Trophoblast cell (in vitro differentiated cells and primary cell): ENCODE data around the gene CORO2B.

Experiments used
- DNase-seq, 2 donors: peaks; one replicate each; pipeline ENCODE4 v3.0.0-alpha.2; 2016
- H2AFZ ChIP-seq: 2 replicates; pipeline ENCODE4 v1.6.1; 2013; ENCODE audit warnings: low read length, moderate library complexity, mild to moderate bottlenecking; ENCODE audit not compliant: insufficient read depth, poor library complexity
- H2AK5ac ChIP-seq: 2 replicates; pipeline ENCODE4 v1.6.1; 2013; ENCODE audit warnings: mild to moderate bottlenecking, low read length
- H2BK120ac ChIP-seq: 2 replicates; pipeline ENCODE4 v1.6.1; 2013; ENCODE audit warnings: low read length, mild to moderate bottlenecking, moderate library complexity; ENCODE audit not compliant: insufficient read depth, poor library complexity
- H2BK12ac ChIP-seq: 2 replicates; pipeline ENCODE4 v1.6.1; 2013; ENCODE audit warnings: mild to moderate bottlenecking, low read length, moderate library complexity
- H2BK5ac ChIP-seq: 2 replicates; pipeline ENCODE4 v1.6.1; 2013; ENCODE audit warnings: low read length, low read depth, moderate library complexity, mild to moderate bottlenecking; ENCODE audit not compliant: poor library complexity
- H3K14ac ChIP-seq: 2 replicates; pipeline ENCODE4 v1.6.1; 2013; ENCODE audit warnings: mild to moderate bottlenecking, low read length
- H3K18ac ChIP-seq: 2 replicates; pipeline ENCODE4 v1.6.1; 2013; ENCODE audit warnings: mild to moderate bottlenecking, low read length
- H3K23ac ChIP-seq: 2 replicates; pipeline ENCODE4 v1.6.1; 2013; ENCODE audit warnings: low read length
- H3K27ac ChIP-seq: 2 replicates; pipeline ENCODE4 v1.5.1; 2013; ENCODE audit warnings: low read depth, mild to moderate bottlenecking, inconsistent platforms, low read length, moderate library complexity
- H3K27me3 ChIP-seq: 2 replicates; pipeline ENCODE4 v1.6.1; 2013; ENCODE audit warnings: inconsistent platforms, mild to moderate bottlenecking, low read length, moderate library complexity; ENCODE audit not compliant: insufficient read depth
- H3K36me3 ChIP-seq, 2 experiments: 1 replicate in 1 of 2; 2 replicates in 1 of 2; pipeline ENCODE4 v1.6.1; 2013; ENCODE audit warnings: low read length in 2 of 2, mild to moderate bottlenecking in 2 of 2, moderate library complexity in 1 of 2; ENCODE audit not compliant: insufficient read depth in 2 of 2, control insufficient read depth in 1 of 2
- H3K4ac ChIP-seq: 2 replicates; pipeline ENCODE4 v1.6.1; 2013; ENCODE audit warnings: low read depth, mild to moderate bottlenecking, low read length, moderate library complexity
- H3K4me1 ChIP-seq, 2 experiments: 1 replicate in 1 of 2; 2 replicates in 1 of 2; pipeline ENCODE4 v1.6.1; 2013; ENCODE audit warnings: low read length in 2 of 2, mild to moderate bottlenecking in 2 of 2, moderate library complexity in 1 of 2; ENCODE audit not compliant: insufficient read depth in 2 of 2, control insufficient read depth in 1 of 2
- H3K4me2 ChIP-seq: 2 replicates; pipeline ENCODE4 v1.6.1; 2013; ENCODE audit warnings: inconsistent platforms, mild to moderate bottlenecking, low read length, moderate library complexity
- H3K4me3 ChIP-seq: 2 replicates; pipeline ENCODE4 v1.5.1; 2013; ENCODE audit warnings: mild to moderate bottlenecking, low read depth, low read length, inconsistent platforms
- H3K79me1 ChIP-seq: one replicate; pipeline ENCODE4 v1.6.1; 2013; ENCODE audit warnings: low read length
- H3K79me2 ChIP-seq: 2 replicates; pipeline ENCODE4 v1.6.1; 2013; ENCODE audit warnings: low read length, mild to moderate bottlenecking; ENCODE audit not compliant: control insufficient read depth, insufficient read depth, poor library complexity
- H3K9ac ChIP-seq: 2 replicates; pipeline ENCODE4 v1.6.1; 2013; ENCODE audit warnings: mild to moderate bottlenecking, low read length
- H3K9me3 ChIP-seq: 2 replicates; pipeline ENCODE4 v1.6.1; 2013; ENCODE audit warnings: low read depth, mild to moderate bottlenecking, control low read depth, inconsistent platforms, low read length; ENCODE audit not compliant: insufficient read depth
- H4K12ac ChIP-seq: 2 replicates; pipeline ENCODE4 v1.6.1; 2013; ENCODE audit warnings: low read depth, mild to moderate bottlenecking, low read length, moderate library complexity
- H4K8ac ChIP-seq: 2 replicates; pipeline ENCODE4 v1.6.1; 2013; ENCODE audit warnings: low read depth, mild to moderate bottlenecking, low read length, moderate library complexity
- H4K91ac ChIP-seq: one replicate; pipeline ENCODE4 v1.6.1; 2013; ENCODE audit warnings: low read depth, mild to moderate bottlenecking, low read length, moderate library complexity
- WGBS: extraction: QIAGEN DNeasy Blood & Tissue Kit; methylation state at CpG from one replicate; pipeline ENCODE4 v1.1.7; 2013; ENCODE audit warnings: missing lambda C conversion rate; ENCODE audit not compliant: insufficient read length, insufficient coverage; ENCODE audit errors: extremely low coverage; 5-methylcytosine and 5-hydroxymethylcytosine counted together

Gene CORO2B

GRCh38 chr15:68668926-68669600, 90.3 kb downstream of the CORO2B start:
- Histone ChIP-seq H3K9ac (no peak overlapping the region), H2BK120ac (no peak overlapping the region), H3K36me3 (no peaks in the 10 kb centered on the region), H3K9me3 (no peaks in the 10 kb centered on the region), H3K27me3 (no peaks in the 10 kb centered on the region), H4K91ac (no peak overlapping the region), H2BK5ac (no peak overlapping the region), H4K8ac (no peak overlapping the region), H3K4me1 (no peaks in the 10 kb centered on the region), H3K4ac (no peak overlapping the region), H2AK5ac (no peak overlapping the region), H2AFZ (no peak overlapping the region), H4K12ac (no peak overlapping the region), H3K4me2 (no peak overlapping the region), H2BK12ac (no peak overlapping the region), H3K79me1 (no peaks in the 10 kb centered on the region), H3K18ac (no peak overlapping the region), H3K79me2 (no peaks in the 10 kb centered on the region), H3K23ac (no peak overlapping the region), H3K27ac (no peak overlapping the region), H3K14ac (no peak overlapping the region), H3K4me3 (no peak overlapping the region)
- DNase-seq, result no peak
- WGBS, result no CpG with 5 or more reads among the region's 11 CpGs

GRCh38 chr15:68672251-68672650, 93.5 kb downstream of the CORO2B start:
- Histone ChIP-seq H3K9me3 (no peaks in the 10 kb centered on the region), H2AK5ac (no peak overlapping the region), H3K27me3 (no peaks in the 10 kb centered on the region), H2BK12ac (no peak overlapping the region), H3K4me2 (no peak overlapping the region), H3K79me2 (no peaks in the 10 kb centered on the region), H3K4me1 (peaks cover 5% of the 10 kb centered on the region in 2 experiments), H2BK5ac (no peak overlapping the region), H3K4me3 (no peak overlapping the region), H2AFZ (no peak overlapping the region), H2BK120ac (no peak overlapping the region), H3K36me3 (no peaks in the 10 kb centered on the region), H3K27ac (no peak overlapping the region), H4K91ac (no peak overlapping the region), H4K12ac (no peak overlapping the region), H3K14ac (no peak overlapping the region), H4K8ac (no peak overlapping the region), H3K79me1 (no peaks in the 10 kb centered on the region), H3K4ac (no peak overlapping the region), H3K18ac (no peak overlapping the region), H3K23ac (no peak overlapping the region), H3K9ac (no peak overlapping the region)
- WGBS, result no CpG with 5 or more reads among the region's 4 CpGs
- DNase-seq, result no peak

GRCh38 chr15:68672781-68673205, 94.0 kb downstream of the CORO2B start:
- Histone ChIP-seq H3K79me2 (no peaks in the 10 kb centered on the region), H3K79me1 (no peaks in the 10 kb centered on the region), H2AK5ac (no peak overlapping the region), H4K12ac (no peak overlapping the region), H2BK12ac (no peak overlapping the region), H3K23ac (no peak overlapping the region), H3K4me2 (no peak overlapping the region), H3K14ac (no peak overlapping the region), H3K4ac (no peak overlapping the region), H3K18ac (no peak overlapping the region), H2BK5ac (no peak overlapping the region), H2AFZ (no peak overlapping the region), H3K4me3 (no peak overlapping the region), H2BK120ac (no peak overlapping the region), H4K8ac (no peak overlapping the region), H3K27ac (no peak overlapping the region), H3K9ac (no peak overlapping the region), H3K9me3 (no peaks in the 10 kb centered on the region), H4K91ac (no peak overlapping the region), H3K27me3 (no peaks in the 10 kb centered on the region), H3K4me1 (peaks cover 5% of the 10 kb centered on the region in 2 experiments), H3K36me3 (no peaks in the 10 kb centered on the region)
- DNase-seq, result no peak
- WGBS, result no CpG with 5 or more reads among the region's 4 CpGs

- Histone ChIP-seq H2AK5ac (no peak overlapping the region), H3K27ac (no peak overlapping the region), H2AFZ (no peak overlapping the region), H3K36me3 (no peaks in the 10 kb centered on the region), H3K9ac (no peak overlapping the region), H3K4me2 (no peak overlapping the region), H4K12ac (no peak overlapping the region), H3K79me2 (no peaks in the 10 kb centered on the region), H3K4me1 (peaks cover 5% of the 10 kb centered on the region in 2 experiments), H4K91ac (no peak overlapping the region), H3K23ac (no peak overlapping the region), H3K14ac (no peak overlapping the region), H3K18ac (no peak overlapping the region), H2BK5ac (no peak overlapping the region), H2BK120ac (no peak overlapping the region), H3K4me3 (no peak overlapping the region), H3K4ac (no peak overlapping the region), H3K9me3 (no peaks in the 10 kb centered on the region), H3K79me1 (no peaks in the 10 kb centered on the region), H3K27me3 (no peaks in the 10 kb centered on the region), H4K8ac (no peak overlapping the region), H2BK12ac (no peak overlapping the region)
- no CpG with 5 or more reads among the region's 5 CpGs for WGBS
- DNase-seq, result peak; percentile 21 to 29
Measured at GRCh38 chr15:68674975-68675374, 96.2 kb downstream of the CORO2B start.
